K562 (cell line): Measurements from ENCODE around the gene C1QTNF12. TPM values are rescaled to one million over a fixed set of nuclear protein-coding genes. Genes with fewer than 3 reads are reported as not detected.

Experiments used
- ATF3 ChIP-seq, 2 experiments: fragments of 450-650 bp in 1 of 2; sonication (generic) in 1 of 2; formaldehyde crosslinking in 1 of 2; IDR thresholded peaks in 1 of 2; conservative IDR thresholded peaks in 1 of 2; 2 replicates each; pipeline versions ENCODE4 v1.6.1 to v1.8.1; 2016 to 2023; ENCODE audit warnings: mild to moderate bottlenecking in 2 of 2, moderate library complexity in 2 of 2, inconsistent platforms in 1 of 2, missing genetic modification reagents in 1 of 2
- CHCHD3 ChIP-seq: fragments of 250-450 bp; sonication (Bioruptor Pico); IDR thresholded peaks from 2 replicates; pipeline ENCODE4 v2.1.2; 2022; ENCODE audit warnings: mild to moderate bottlenecking
- CREBBP ChIP-seq: IDR thresholded peaks from one replicate; pipeline ENCODE4 v1.6.1; 2012; ENCODE audit warnings: low read depth, mild to moderate bottlenecking, control low read depth, inconsistent platforms, low read length
- EGR1 ChIP-seq: fragments of 450-650 bp; conservative IDR thresholded peaks from 2 replicates; pipeline ENCODE4 v1.6.1; 2017; ENCODE audit warnings: mild to moderate bottlenecking
- FOXA3 ChIP-seq, 2 experiments: fragments of 450-650 bp in 1 of 2; sonication (generic) in 1 of 2; formaldehyde crosslinking; IDR thresholded peaks in 1 of 2; conservative IDR thresholded peaks in 1 of 2; 2 replicates each; pipeline versions ENCODE4 v1.4.0 to v1.8.0; 2020 to 2022; ENCODE audit warnings: mild to moderate bottlenecking in 2 of 2, missing genetic modification reagents in 1 of 2
- KLF10 ChIP-seq: fragments of 250-450 bp; sonication (Bioruptor Pico); IDR thresholded peaks from 2 replicates; pipeline ENCODE4 v1.6.1; 2021; ENCODE audit warnings: matching md5 sums
- L3MBTL2 ChIP-seq: fragments of 450-650 bp; IDR thresholded peaks from 2 replicates; pipeline ENCODE4 v1.6.1; 2016; ENCODE audit warnings: mild to moderate bottlenecking, moderate library complexity
- LEF1 ChIP-seq: fragments of 450-650 bp; IDR thresholded peaks from 2 replicates; pipeline ENCODE4 v1.6.1; 2016; ENCODE audit warnings: mild to moderate bottlenecking
- MTF1 ChIP-seq: fragments of 250-450 bp; sonication (Bioruptor Pico); IDR thresholded peaks from 2 replicates; pipeline ENCODE4 v1.9.0; 2021; ENCODE audit warnings: moderate library complexity, mild to moderate bottlenecking, inconsistent platforms, borderline replicate concordance
- RBM15 ChIP-seq: fragments of 200-400 bp; formaldehyde crosslinking; IDR thresholded peaks from 2 replicates; pipeline ENCODE4 v1.6.1; 2018; ENCODE audit warnings: mild to moderate bottlenecking, low read length, moderate library complexity; ENCODE audit not compliant: insufficient read depth
- RERE ChIP-seq: sonication (generic); formaldehyde crosslinking; IDR thresholded peaks from 2 replicates; pipeline ENCODE4 v1.8.0; 2023; ENCODE audit warnings: missing genetic modification reagents, mild to moderate bottlenecking, borderline replicate concordance
- RFX1 ChIP-seq: fragments of 450-650 bp; IDR thresholded peaks from 2 replicates; pipeline ENCODE4 v1.6.1; 2016; ENCODE audit warnings: mild to moderate bottlenecking, moderate library complexity
- SMAD4 ChIP-seq: fragments of 250-450 bp; sonication (Bioruptor Pico); conservative IDR thresholded peaks from 2 replicates; pipeline ENCODE4 v1.8.0; 2021; ENCODE audit warnings: inconsistent platforms, mild to moderate bottlenecking, moderate library complexity
- SNRNP70 ChIP-seq: fragments of 200-400 bp; formaldehyde crosslinking; optimal IDR thresholded peaks from 2 replicates; pipeline ENCODE3; 2017; ENCODE audit warnings: low read depth, low read length
- SRF ChIP-seq, 2 experiments: fragments of 250-450, 450-650 bp in 1 of 2; sonication (Bioruptor Pico) in 1 of 2; sonication (generic) in 1 of 2; formaldehyde crosslinking; IDR thresholded peaks; 2 replicates each; pipeline versions ENCODE4 v1.5.0 to v1.5.1; 2020 to 2022; ENCODE audit warnings: mild to moderate bottlenecking in 1 of 2, missing genetic modification reagents in 1 of 2
- ZNF12 ChIP-seq: sonication (generic); formaldehyde crosslinking; IDR thresholded peaks from 2 replicates; pipeline ENCODE4 v1.4.0; 2020; ENCODE audit warnings: mild to moderate bottlenecking, missing genetic modification reagents
- ZNF431 ChIP-seq: sonication (generic); formaldehyde crosslinking; IDR thresholded peaks from 2 replicates; pipeline ENCODE4 v1.8.0; 2022; ENCODE audit warnings: mild to moderate bottlenecking, missing genetic modification reagents
- ZNF717 ChIP-seq: fragments of 250-450 bp; sonication (Bioruptor Pico); IDR thresholded peaks from 2 replicates; pipeline ENCODE4 v1.5.0; 2021
- polyA plus RNA-seq, 8 experiments: library from polyadenylated mRNA; depleted of rRNA in 4 of 8; stranded (reverse) in 5 of 8; unstranded in 3 of 8; fragments of >200 nt; fragmentation: Nextera tagmentation in 2 of 8; fragmentation: Illumina TruSeq in 1 of 8; extraction: Ambion mirVana in 2 of 8; extraction: Trizol in 1 of 8; gene quantifications; 2 replicates each; pipeline versions ENCODE4 v1.2.1 to v1.2.3, GENCODE V29; 2011 to 2014; ENCODE audit warnings: inconsistent platforms in 1 of 8, missing spikeins in 1 of 8
- total RNA-seq, 7 experiments: library from RNA; depleted of rRNA in 6 of 7; stranded (reverse); fragments of >200 nt in 6 of 7; fragmentation: Illumina TruSeq in 2 of 7; extraction: Trizol in 2 of 7; gene quantifications; 2 replicates each; pipeline versions ENCODE4 v1.2.1 to v1.2.3, GENCODE V29; 2011 to 2021; ENCODE audit warnings: low replicate concordance in 1 of 7
- TF ChIP-seq, protein P1 (sequence below): fragments of 450-650 bp; IDR thresholded peaks from 2 replicates; pipeline ENCODE4 v1.6.1; 2018; ENCODE audit warnings: mild to moderate bottlenecking, low read depth; ENCODE audit not compliant: partially characterized antibody

The C1QTNF12 gene
- total and polyA plus RNA-seq, 9 of the 15 experiments (the other 6 are each of a cell fraction or from before 2014, with no cell fraction given), result 0.11 to 4.3 (median 0.93) TPM; not detected in 3

DNA sequence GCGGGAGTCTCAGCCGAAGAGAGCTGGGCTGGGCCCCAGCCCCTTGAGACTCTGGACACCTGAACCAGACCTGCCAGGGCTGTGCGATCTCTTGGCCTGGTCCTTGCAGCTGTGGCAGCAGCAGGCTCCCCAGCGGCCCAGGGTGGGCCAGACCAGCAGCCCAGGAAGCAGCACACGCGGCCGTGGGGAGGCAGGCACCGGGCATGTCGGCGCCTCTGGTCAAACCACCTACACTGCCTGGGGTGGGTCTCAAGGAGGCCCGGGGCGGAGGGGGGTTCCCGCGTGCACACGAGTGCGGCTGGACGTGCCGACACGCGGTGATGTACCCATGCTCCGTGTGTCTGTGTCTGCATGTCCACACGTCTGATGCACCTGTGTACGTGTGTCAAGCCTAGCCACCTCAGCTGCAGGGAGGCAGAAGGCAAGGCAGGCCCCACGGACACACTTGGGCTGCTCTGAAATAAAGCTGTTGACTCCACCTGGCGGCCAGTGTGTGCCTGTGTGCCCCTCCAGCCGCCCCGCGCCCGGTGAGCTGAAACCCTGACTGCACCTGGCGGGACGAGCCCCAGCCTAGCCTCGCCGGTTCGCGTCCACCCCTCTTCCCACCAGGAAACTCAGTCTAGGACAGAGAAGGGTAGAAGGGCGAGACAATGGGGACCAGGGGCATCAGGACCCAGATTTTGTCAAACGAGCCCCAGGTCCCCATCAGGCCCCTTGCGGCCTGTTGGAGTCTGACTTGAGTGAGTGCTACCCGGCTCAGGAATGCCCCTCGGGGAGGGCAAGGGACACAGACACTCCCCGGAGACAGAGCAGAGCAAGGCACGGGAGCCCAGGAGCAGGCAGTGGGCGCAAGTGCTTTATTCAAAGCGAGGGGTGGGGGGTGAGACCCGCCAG lies 45.3 kb upstream of the C1QTNF12 start (continued):
- TF ChIP-seq L3MBTL2 (no peak), ZNF12 (CRISPR knock-in tag) (no peak), MTF1 (CRISPR knock-in tag) (no peak), RERE (no peak), CREBBP (no peak), SNRNP70 (no peak), LEF1 (no peak), ZNF431 (CRISPR knock-in tag) (peak; percentile 45; the same call in 1 of the 2 replicates), SRF (CRISPR knock-in tag; IDR thresholded peaks at IDR 0.05) (peak in 1 of 2 experiments; percentile 78; a peak in 1 of 4 replicates), ATF3 (IDR thresholded peaks at IDR 0.05) (no peak), ATF3 (CRISPR knock-in tag; conservative IDR thresholded peaks at IDR 0.05) (no peak), ZNF717 (CRISPR knock-in tag) (no peak), RFX1 (no peak), KLF10 (CRISPR knock-in tag) (no peak), SMAD4 (CRISPR knock-in tag) (no peak), EGR1 (no peak), FOXA3 (CRISPR knock-in tag; conservative IDR thresholded peaks at IDR 0.05 in 1 of 2, IDR thresholded peaks at IDR 0.05 in 1 of 2) (no peak), CHCHD3 (CRISPR knock-in tag) (no peak), RBM15 (no peak)
- TF ChIP-seq, protein P1, sequence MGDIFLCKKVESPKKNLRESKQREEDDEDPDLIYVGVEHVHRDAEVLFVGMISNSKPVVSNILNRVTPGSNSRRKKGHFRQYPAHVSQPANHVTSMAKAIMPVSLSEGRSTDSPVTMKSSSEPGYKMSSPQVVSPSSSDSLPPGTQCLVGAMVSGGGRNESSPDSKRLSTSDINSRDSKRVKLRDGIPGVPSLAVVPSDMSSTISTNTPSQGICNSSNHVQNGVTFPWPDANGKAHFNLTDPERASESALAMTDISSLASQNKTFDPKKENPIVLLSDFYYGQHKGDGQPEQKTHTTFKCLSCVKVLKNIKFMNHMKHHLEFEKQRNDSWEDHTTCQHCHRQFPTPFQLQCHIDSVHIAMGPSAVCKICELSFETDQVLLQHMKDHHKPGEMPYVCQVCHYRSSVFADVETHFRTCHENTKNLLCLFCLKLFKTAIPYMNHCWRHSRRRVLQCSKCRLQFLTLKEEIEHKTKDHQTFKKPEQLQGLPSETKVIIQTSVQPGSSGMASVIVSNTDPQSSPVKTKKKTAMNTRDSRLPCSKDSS, result no peak
